IPS DF 19.7 (cell line): ENCODE results near the gene ZNF618.
"Not testable (repeated sequence)": the region's sequence is repeated elsewhere in the genome, so short reads cannot be mapped to it uniquely, and the experiment has no call there.

Experiments used
- DNase-seq: peaks from one replicate; pipeline ENCODE4 v3.0.0-alpha.2; 2013; ENCODE audit warnings: low read depth, low spot score

The ZNF618 gene

DNA sequence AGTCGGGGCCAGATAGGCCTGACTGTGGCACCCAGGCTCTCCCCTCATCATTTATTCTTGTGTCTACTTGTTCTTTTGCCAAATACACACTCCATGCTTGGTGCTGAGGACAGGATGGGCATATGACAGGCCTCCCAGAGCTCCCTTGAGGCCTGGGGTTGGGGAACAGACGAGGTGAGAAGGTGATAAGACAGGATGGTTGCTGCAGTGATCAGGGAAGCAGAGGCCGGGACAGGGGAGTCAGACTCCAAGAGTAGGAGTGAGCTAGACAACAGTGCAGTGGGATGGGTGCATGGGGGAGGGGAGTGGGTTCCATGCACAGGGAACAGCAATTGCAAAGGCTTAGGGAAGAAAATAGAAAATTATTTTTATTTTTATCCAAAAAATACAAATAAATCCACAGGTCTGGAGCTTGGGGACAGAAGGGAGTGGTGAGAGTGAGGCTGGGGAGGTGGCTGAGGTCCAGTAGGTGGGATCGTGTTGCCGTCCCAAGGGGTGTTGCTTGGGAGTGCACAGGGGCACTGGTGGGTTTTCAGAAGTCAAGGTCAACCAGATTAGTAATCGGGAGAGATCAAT lies 205.4 kb downstream of the ZNF618 start:
- no peak for DNase-seq

DNA sequence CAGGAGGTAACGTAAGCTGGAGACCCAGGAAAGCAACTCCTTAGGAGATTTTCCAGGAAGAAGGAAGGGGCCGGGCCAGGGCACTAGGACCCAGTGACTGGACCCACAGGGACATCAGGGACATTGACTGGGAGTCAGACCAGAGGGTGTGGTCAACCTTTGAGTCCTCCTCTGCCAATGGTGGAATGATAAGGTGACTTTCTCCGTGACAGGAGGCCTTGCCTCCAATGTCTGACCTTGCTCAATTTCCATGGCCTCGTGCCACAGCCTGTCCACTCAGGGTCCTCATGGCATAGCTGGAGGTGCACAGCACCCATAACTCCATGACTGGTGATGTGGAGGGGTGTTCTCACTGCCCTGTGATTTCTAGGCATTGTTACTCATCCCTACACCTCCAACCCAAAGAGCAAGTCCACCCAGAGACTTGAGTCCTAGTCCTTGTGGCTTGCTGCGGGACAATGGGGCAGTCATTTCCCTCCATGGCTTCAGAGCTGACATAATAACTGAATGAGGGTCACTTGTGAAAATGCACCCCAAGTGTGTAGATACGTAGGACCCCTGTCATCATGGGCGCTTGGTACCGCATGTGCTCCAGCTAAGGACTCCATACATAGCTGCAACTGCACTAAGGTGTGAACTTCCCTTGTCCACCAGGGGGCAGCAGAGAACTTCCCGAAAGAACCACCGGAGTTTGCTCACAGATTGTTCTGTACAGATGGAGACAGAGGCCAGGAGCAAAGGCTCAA lies 206.1 kb downstream of the ZNF618 start:
- no peak for DNase-seq

DNA sequence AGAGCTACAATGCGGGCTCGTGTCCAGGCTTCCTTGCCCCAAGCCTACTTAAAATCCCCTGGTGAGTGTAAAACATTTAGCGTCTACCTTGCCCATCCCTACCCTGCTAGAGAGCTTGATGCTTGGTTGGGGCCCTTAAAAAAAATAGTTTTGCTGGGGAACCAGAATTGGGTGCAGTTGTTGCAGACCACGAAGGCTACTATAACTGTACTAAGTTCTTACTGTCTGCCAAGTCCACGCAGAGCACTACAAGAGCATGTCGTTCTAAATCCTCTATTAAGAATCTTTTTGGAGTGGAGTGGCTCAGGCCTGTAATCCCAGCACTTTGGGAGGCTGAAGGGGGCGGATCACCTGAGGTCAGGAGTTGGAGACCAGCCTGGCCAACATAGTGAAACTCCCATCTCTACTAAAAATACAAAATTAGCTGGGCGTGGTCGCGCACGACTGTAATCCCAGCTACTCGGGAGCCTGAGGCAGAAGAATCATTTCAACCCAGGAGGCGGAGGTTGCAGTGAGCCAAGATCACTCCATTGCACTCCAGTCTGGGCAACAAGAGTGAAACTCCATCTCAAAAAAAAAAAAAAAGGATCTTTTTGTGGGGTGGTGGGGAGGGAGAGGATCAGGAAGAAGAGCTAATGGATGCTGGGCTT lies 206.8 kb downstream of the ZNF618 start:
- DNase-seq: not testable (repeated sequence)

DNA sequence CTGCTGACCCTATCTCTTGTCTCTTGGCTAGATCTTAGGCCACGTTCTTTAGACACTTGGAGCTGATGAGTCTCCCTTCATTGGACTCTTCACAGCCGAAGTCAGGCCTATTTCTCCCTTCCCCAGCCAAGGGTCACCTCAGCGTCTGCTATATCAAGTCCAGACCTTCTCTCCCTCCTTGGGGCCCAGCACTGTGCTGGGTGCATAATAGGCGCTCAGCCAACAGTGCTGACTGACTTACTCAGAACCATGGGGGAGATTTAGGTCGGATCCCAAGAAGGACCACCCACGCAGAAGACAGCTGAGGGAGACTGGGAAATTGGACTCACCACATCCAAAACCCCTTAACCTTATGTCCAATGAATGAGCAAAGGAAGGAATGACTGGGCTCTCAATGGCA lies 207.6 kb downstream of the ZNF618 start:
- no peak for DNase-seq

DNA sequence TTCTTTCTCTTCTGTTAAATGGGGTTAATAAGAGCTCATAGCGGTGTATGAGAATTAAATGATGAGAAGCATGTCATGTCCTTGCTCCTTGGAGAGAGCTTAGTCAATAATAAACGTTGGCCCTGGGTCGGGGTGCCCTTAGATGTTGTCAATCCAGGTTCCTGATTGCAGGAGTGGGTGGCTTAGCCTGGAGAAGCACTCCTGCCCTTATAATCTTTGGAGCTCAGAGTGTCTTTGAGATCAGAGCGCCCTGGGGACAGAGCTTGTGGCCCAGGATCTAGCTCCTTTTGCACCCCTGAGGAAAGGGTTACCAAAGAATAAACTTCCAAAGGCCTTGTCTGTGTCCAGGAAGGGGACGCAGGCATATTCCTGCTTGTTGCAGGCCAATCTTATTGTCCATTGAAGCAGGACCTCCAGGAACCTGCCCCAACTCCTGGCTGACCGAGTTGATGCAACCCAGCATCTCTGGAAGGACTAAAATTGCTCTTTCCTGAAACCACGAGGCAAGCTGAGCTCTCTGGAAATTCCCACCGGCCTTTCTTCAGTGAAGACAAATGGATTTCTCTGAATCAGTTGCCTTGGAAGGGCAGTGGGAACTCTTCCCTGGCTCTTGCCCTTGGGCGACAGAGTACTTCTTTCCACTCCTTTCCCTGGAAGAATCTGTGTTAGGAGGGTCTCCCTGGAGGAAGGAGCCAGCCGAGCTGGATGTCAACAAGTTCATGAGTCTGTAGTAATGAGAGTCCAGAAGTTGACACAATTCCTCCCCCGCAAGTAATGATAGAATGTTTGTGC lies 208.4 kb downstream of the ZNF618 start:
- DNase-seq: no peak

DNA sequence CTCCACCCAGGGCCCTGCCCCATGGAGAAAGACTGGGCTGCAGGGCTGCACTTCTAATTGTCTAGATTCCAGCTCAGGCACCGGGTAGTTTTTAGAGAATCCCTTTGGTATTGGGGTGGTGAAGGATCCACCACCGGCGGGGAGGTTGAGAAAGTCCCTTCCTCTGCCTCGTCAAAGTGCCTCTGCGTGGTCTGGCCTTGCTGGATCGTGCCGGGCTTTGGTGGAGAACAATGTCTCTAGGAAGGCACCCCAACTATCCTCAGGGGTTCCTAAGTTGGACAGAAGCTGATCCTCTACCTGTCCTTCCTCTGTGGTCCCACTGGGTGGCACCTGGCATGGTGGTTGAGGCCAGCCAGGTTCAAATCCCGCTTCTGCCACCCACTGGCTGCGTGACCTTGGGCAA lies 209.3 kb downstream of the ZNF618 start:
- no peak for DNase-seq

DNA sequence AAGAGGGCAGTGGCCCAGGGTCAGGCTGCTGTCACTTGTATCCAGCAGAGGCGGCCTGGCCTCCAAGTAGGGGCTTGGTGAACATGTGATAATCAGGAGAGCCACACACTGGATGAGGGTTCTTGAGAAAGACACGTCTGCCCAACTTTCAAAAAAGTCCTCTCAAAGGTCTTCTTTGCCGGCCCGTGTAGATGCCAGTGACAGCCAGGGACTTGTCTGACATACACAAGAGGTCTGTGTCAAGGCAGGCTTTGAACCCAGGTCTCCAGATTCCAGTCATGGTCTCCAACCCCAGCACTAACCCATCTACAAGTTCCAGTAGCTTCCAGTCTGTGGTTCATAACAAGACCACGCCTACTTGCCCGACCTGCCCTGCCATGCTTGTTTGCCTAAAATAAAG lies 209.9 kb downstream of the ZNF618 start:
- DNase-seq: no peak

DNA sequence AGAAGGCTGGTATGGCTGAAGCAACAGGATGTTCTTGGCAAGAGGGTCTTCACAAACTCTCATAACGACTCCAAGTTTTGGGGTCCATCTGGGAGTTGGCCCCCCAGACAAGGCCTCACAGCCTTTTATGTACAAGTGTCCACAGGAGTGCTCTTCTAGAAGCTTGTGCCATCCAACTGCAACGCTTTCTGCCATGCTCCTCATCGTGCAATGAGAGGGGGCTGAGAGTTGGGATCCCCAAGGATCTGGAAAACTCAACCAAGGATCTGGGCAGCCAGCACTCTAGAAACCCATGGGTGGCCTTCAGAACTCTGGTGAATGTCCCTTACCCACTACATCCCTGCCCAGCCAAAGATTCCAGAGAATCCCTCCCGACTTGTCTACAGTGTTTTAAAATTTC lies 210.5 kb downstream of the ZNF618 start:
- DNase-seq: no peak

DNA sequence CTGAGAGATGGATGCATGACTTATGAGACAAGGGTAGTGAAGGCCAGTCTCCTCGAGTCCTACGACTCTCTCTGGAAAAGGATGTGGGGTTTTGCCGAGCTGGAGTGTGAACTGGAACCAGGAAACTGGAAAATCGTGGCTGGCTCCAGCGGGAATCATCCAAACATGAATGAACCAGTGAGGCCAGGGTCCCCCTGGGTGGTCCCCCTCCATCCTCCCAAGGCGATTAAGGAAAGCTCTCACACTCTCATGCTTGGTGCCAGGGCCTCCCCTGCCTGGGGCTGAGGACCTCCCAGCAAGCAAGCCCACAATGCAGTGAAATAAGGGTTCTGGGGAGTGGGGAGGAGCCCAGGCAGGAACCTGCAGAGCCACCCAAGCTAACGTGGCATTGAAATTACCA lies 211.6 kb downstream of the ZNF618 start:
- DNase-seq: no peak

DNA sequence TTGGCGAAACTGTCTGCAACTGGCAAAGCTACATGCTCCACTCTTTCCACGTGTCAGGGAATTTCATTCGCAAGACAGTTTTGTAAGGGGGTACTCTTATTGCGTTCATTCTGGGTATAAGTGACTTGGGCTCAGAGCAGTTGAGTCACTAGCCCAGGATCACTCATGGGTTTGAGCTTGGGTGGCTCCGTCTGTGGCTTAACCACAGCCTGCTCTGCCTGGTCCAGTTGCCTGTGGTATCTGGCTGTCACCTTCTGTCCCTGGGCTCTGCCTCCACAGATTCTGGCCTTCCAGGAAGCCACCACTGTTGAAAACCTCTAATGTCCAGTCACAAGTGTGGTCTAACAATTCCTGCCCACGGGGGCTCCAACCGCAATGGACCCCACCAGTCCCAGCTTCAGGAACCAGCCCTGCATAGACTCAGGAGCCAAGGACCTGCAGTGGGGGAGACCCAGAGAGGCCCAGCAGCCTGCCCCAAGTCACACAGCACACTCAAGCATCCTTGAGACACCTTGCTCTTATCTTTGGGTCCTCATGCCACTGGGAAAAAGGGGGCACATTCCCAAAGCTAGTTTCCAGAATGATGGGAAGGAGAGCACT lies 212.6 kb downstream of the ZNF618 start:
- no peak for DNase-seq

DNA sequence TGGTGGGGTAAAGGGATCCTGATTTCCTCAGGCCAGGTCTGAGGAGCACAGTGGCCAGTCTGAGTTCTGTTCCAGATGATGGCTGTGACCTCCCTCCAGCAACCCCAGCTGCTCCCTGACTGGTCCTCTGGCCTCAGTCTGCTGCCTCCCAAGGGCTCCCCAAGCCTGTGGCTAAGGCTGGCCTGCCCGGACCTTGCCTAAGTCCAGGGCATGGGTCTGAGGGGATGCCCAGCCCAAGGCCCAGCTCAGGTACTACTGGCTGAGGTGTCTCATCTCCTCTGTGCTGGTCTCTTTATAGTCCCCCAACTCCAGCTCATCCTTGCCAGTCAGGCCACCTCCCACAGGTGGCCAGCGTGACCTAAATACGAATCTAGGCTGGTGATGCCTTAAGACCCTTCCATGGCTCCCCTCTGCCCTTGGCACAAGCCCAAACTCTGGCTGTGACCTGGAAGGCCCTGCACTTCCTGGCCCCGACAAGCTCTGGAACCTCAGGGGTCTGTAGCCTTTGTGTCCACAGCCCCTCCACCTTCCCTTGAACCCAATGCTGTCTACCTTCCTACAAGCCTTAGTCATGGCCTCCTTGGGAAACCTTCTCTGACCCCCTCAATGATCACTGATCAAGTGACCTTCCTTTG lies 213.2 kb downstream of the ZNF618 start:
- no peak for DNase-seq

DNA sequence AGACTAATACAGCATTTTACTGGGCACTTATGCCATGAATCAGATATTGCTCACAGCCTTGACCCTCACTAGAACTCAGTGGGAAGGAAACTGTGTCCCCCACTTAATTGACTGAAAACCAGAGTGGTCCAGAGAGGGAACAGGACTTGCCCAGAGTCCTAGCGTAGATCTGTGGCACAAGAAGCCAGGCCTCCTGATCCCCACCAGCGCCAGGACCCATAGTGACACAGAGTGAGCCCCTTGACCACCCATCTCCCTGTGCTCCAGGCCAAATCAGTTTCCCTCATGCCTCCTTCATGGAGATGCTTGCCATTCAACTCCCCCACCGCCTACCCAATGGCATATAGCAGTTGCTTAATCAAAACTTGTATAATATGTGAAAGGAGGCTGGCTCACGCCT lies 214.7 kb downstream of the ZNF618 start:
- no peak for DNase-seq

DNA sequence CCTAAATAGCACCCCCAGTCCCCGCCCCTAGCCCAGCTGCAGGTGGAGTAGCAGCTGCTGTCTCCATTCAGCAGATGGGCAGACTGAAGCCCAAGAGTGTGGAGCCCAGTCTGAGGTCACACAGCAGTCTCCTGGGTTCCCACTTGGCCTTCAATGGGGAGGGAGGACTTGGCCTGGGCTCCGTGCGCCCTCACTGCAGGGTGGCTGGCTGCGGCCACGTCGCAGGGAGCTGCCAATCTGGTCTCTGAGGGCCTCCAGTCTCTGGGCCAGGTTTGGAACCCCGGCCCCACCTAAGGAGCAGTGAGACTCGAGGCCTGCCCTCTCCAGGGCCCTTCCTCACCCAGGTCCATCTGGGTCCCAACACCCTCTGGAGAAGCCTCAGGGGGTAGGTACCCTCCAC lies 215.6 kb downstream of the ZNF618 start:
- DNase-seq: no peak

DNA sequence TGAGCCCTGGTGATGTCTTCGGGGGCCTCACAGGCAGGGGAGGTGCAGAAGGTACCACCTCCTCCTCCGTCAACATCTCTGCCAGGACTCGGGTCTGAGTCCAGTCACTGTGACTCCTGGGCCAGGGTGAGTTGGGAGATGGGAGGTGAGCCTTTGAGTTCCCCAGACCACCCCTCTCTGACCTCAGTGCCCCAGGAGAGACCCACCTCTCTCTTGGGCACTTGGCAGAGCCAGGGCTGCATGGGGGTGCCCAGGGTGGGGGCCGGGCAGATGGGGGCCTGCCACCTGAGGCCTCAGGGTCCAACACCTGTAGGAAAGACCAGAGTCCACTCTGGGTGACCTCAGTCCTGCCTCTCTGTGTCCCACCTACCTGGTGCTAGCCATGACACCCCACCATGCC lies 216.2 kb downstream of the ZNF618 start:
- no peak for DNase-seq

DNA sequence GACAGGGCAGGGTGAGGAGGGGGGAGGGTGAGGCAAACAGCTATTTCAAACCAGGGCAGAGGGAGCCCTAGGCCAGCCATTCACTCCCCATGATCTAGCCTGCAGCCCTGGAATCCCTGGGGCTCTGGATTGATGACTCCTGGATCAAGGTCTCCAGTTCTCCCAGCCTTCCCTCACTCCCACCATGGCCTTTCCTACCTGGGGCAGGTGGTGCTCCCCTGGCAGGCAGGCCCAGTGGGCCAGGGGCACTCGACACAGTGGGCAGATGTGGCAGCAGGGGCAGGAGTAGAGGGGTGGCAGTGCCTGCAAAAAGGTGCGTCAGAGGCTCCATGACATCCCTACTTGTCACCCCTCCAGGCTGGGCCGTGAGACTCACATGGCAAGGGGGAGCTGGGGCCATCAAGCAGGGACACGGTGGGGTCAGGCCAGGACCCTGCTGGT lies 216.9 kb downstream of the ZNF618 start:
- no peak for DNase-seq

DNA sequence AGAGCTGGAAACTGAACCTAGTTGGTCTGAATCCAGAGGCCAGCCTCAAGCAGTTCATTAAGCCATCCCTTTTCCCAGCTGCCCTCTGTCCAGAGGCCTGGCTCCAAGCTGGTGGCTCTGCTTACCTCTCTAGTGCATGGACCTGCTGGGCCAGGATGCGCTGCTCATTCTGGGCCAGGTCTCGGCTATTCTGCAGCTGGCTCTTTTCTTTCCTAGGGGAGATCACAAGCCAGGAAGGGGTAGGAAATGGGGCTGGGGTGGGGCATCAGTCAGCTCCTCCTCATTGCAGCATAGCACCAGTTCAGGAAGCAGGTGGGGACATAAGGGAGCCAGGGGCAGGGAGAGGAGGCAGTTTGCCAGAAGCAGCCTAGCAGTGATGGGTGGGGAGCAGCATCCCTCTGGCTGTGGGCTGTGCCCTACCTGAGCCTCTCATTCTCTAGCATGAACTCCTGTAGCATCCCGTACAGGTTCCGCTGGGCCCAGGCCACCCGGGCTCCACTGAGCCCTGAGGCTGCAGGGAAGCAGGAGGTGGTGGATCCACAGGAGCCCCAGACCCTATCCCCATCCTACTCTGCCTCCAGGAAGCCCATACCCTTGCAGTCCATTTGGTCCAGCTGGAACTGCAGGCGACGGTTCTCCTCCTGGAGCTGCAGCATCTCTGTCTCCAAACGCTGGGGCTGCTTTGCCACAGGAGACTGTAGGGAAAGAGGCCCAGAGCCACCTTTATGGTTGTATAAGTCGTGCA lies 217.8 kb downstream of the ZNF618 start:
- DNase-seq: no peak

DNA sequence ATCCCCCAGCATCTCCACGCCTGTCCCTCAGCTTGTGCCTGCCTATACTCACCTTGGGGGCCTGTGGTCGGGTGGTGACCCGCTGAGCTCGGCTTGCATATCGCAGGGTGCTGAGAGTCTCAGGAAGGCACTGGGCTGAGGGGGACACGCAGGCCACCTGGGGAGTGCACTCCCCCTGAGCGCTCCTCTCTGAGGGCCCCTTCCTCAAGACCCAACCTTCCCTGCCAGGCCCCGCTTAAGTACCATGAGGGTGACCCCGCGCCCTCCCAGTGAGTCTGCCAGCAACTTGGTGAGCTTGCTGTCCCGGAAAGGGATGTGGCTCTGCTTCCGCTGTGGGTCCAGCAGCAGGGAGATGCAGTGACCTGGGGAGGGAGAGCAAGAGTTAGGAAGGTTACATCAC lies 218.9 kb downstream of the ZNF618 start:
- no peak for DNase-seq

DNA sequence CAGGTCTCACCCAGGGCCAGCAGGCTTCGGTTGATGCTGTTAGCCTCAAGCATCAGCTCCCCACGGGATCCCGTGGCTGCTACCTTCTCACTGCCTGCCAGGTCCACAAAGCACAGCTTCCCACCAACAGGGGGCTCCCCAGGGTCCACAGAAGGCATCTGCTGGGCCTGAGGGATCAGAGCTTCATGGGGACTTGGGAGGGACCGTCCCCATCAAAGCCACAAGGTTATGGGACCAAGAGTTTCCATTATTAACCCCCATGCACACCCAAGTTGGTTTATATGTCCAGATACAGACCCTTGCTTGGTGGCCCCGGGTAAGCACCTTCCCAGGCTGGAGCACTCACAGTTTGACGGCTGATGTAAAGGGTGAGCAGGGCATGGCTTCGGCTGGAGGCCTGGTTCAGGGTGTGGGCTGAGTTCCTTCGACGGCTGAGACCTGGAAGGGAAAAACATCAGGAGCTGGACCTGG lies 220.0 kb downstream of the ZNF618 start:
- DNase-seq: no peak

DNA sequence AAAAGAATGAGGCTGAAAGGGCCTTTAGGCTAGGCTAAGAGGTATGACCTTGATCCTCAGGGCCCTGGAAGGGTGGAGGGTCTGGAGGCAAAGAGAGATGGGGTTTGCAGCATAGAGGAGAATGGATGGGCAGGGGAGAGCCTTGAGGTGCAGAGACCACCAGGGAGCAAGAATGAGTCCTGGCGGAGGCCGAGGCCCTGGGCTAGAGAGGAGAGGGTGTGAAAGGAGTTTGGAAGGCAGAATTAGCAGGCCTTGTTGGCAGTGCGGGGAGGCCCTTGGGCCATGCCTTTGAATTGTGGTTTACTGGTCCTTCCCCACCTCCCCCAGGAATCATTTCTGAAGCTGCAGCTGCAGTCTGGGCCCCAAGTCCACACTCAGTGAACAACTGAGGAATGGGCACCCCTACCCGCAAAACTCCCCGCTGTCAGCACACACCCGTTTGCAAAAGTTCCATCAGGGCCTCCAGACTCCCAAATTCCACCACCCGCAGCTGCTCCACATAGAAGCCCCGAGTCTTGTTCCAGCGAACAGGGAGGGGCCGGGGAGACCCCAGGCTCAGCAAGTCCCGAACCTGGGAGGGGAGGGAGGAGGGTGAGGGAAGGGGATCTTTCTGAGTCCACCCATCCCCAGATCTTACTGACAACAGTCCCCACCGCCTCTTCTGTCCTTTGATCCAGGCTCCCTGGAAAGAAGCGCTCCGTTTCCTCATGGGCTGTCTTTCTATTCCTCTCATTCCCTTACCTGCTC lies 220.9 kb downstream of the ZNF618 start:
- DNase-seq: no peak

DNA sequence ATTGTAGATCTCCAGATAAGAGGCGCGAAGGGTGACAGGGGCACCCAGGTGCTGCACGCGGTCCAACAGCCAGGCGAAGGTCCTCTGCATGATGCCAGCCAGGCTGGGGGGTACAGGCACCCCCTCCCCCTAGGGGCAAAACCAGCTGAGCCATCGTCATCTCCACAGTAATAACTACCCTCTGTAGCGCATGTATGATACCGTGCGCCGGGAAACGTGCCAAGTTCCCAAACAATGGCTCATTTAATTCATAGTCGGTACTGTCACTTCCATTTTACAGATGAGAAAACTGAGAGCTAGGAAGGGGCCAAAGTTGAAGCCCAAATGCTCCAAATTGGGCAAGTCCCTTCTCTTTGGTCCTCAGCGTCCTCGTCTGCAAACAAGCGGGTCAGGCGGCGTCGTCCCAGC lies 221.5 kb downstream of the ZNF618 start:
- no peak for DNase-seq
